HG02759 (cell line): ENCODE data around the gene CHST7.

ENCODE experiments used
- ATAC-seq: cut with Tn5 transposase; IDR thresholded peaks from one replicate; pipeline ENCODE4 v1.9.1; 2021; ENCODE audit warnings: mild to moderate bottlenecking, moderate library complexity; ENCODE audit not compliant: unreplicated experiment

Gene CHST7

GRCh38 chrX:46645614-46646013 is 72.0 kb downstream of the CHST7 start:
- ATAC-seq, result no peak

GRCh38 chrX:46647251-46647650 is 73.7 kb downstream of the CHST7 start:
- no peak for ATAC-seq
